AG04449 (cell line): ENCODE measurements around the gene SLC2A9.

ENCODE experiments used
- CTCF ChIA-PET: fragments of 350-600 bp; formaldehyde crosslinking; extraction: SDS; loops from one replicate; lab custom pipeline; 2021; ENCODE audit warnings: antibody characterized with exemption; lab: Yijun Ruan, JAX
- POLR2A ChIA-PET: fragments of 400-600, 350-600 bp; formaldehyde crosslinking; extraction: SDS; loops from one replicate; lab custom pipeline; 2020; ENCODE audit warnings: antibody characterized with exemption, inconsistent platforms; lab: Yijun Ruan, JAX
- DNase-seq: peaks from one replicate; pipeline ENCODE4 v3.0.0-alpha.2; 2010; ENCODE audit warnings: low read depth, low spot score
- H3K4me3 ChIP-seq: 2 replicates; pipeline ENCODE4 v1.5.1; 2011; ENCODE audit warnings: low read depth, mild to moderate bottlenecking, control low read depth, low read length
- CTCF ChIP-seq: IDR thresholded peaks from one replicate; pipeline ENCODE4 v1.5.1; 2011; ENCODE audit warnings: mild to moderate bottlenecking, moderate library complexity, low read length, control low read depth, inconsistent platforms; ENCODE audit not compliant: insufficient read depth; ENCODE audit errors: missing control alignments

SLC2A9 gene

GRCh38 chr4:10023806-10024205 lies 2.5 kb upstream of the SLC2A9 start:
- H3K4me3 ChIP-seq, result no peak overlapping the region
- POLR2A ChIA-PET, result no interaction called here
- CTCF ChIA-PET, result no interaction called here
- no peak for DNase-seq
- TF ChIP-seq CTCF, result no peak

GRCh38 chr4:10023050-10023419 lies 1.7 kb upstream of the SLC2A9 start:
- CTCF ChIA-PET, result no interaction called here
- TF ChIP-seq CTCF, result no peak
- POLR2A ChIA-PET, result no interaction called here
- no peak overlapping the region for H3K4me3 ChIP-seq
- no peak for DNase-seq

- H3K4me3 ChIP-seq, result no peak overlapping the region
- DNase-seq, result no peak
- POLR2A ChIA-PET, result no interaction called here
- CTCF ChIA-PET, result no interaction called here
- TF ChIP-seq CTCF, result no peak
Observed at GRCh38 chr4:10022346-10023049, 1.2 kb upstream of the SLC2A9 start.

GRCh38 chr4:10021653-10022023 lies 341 bp upstream of the SLC2A9 start:
- H3K4me3 ChIP-seq, result no peak overlapping the region
- TF ChIP-seq CTCF, result no peak
- CTCF ChIA-PET, result no interaction called here
- POLR2A ChIA-PET, result no interaction called here
- no peak for DNase-seq

- POLR2A ChIA-PET, result no interaction called here
- H3K4me3 ChIP-seq, result no peak overlapping the region
- CTCF ChIA-PET, result no interaction called here
- no peak for TF ChIP-seq CTCF
- no peak for DNase-seq
Observed at GRCh38 chr4:10020106-10020505, 1.2 kb downstream of the SLC2A9 start.

GRCh38 chr4:10019521-10020051 lies 1.7 kb downstream of the SLC2A9 start:
- ChIA-PET POLR2A (no interaction called here), CTCF (no interaction called here)
- H3K4me3 ChIP-seq, result peak overlapping the region; percentile 50; the same call in 1 of the 2 replicates
- no peak for TF ChIP-seq CTCF
- DNase-seq, result no peak
